ENCODE results near the gene PGAP1.
A peak's percentile ranks its signal among the peaks of the same experiment; 100 is the strongest.

PGAP1 gene

DNA sequence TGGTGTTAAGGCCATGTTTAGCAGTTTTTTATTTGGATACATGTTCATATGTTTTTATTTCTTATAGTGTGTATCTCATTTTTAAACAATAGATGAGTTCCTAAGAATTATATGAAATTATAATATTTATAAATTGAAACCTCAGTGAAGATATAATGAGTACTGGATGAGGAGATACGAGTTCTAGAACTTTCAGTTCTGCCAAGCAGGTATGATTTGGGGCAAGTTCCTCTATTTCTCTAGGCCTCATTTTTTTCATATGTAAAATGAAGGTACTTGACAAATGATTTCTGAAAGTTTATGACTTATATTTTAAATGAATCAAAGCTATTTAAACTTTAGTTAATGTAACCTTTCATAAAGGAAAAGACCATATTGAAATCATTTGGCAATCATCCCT lies 8.2 kb upstream of the PGAP1 start:
- TF ChIP-seq TAF1 (IDR thresholded peaks at IDR 0.05; ENCODE audit: borderline replicate concordance, insufficient read depth, low read length) (no peak), FOXP2 (optimal IDR thresholded peaks at IDR 0.05; ENCODE audit: borderline replicate concordance, extremely low read depth, extremely low read length, insufficient read depth) (no peak), SIN3A (IDR thresholded peaks at IDR 0.05; ENCODE audit: borderline replicate concordance, insufficient read depth, low read length) (no peak), POLR2AphosphoS5 (IDR thresholded peaks at IDR 0.05; ENCODE audit: low read depth, low read length) (no peak)
- TF ChIP-seq, protein P1, sequence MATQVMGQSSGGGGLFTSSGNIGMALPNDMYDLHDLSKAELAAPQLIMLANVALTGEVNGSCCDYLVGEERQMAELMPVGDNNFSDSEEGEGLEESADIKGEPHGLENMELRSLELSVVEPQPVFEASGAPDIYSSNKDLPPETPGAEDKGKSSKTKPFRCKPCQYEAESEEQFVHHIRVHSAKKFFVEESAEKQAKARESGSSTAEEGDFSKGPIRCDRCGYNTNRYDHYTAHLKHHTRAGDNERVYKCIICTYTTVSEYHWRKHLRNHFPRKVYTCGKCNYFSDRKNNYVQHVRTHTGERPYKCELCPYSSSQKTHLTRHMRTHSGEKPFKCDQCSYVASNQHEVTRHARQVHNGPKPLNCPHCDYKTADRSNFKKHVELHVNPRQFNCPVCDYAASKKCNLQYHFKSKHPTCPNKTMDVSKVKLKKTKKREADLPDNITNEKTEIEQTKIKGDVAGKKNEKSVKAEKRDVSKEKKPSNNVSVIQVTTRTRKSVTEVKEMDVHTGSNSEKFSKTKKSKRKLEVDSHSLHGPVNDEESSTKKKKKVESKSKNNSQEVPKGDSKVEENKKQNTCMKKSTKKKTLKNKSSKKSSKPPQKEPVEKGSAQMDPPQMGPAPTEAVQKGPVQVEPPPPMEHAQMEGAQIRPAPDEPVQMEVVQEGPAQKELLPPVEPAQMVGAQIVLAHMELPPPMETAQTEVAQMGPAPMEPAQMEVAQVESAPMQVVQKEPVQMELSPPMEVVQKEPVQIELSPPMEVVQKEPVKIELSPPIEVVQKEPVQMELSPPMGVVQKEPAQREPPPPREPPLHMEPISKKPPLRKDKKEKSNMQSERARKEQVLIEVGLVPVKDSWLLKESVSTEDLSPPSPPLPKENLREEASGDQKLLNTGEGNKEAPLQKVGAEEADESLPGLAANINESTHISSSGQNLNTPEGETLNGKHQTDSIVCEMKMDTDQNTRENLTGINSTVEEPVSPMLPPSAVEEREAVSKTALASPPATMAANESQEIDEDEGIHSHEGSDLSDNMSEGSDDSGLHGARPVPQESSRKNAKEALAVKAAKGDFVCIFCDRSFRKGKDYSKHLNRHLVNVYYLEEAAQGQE (IDR thresholded peaks at IDR 0.05; ENCODE audit: insufficient read depth in 1 of 2, low read depth in 2 of 2, low read length in 2 of 2): no peak

- TF ChIP-seq TAF1 (IDR thresholded peaks at IDR 0.05; ENCODE audit: borderline replicate concordance, insufficient read depth, low read length) (no peak), POLR2AphosphoS5 (IDR thresholded peaks at IDR 0.05; ENCODE audit: low read depth, low read length) (no peak), FOXP2 (optimal IDR thresholded peaks at IDR 0.05; ENCODE audit: borderline replicate concordance, extremely low read depth, extremely low read length, insufficient read depth) (no peak), SIN3A (IDR thresholded peaks at IDR 0.05; ENCODE audit: borderline replicate concordance, insufficient read depth, low read length) (no peak)
- TF ChIP-seq, protein P1 (IDR thresholded peaks at IDR 0.05; ENCODE audit: insufficient read depth in 1 of 2, low read depth in 2 of 2, low read length in 2 of 2): no peak
Observed at GRCh38 chr2:196931555-196931954, 5.0 kb upstream of the PGAP1 start.

DNA sequence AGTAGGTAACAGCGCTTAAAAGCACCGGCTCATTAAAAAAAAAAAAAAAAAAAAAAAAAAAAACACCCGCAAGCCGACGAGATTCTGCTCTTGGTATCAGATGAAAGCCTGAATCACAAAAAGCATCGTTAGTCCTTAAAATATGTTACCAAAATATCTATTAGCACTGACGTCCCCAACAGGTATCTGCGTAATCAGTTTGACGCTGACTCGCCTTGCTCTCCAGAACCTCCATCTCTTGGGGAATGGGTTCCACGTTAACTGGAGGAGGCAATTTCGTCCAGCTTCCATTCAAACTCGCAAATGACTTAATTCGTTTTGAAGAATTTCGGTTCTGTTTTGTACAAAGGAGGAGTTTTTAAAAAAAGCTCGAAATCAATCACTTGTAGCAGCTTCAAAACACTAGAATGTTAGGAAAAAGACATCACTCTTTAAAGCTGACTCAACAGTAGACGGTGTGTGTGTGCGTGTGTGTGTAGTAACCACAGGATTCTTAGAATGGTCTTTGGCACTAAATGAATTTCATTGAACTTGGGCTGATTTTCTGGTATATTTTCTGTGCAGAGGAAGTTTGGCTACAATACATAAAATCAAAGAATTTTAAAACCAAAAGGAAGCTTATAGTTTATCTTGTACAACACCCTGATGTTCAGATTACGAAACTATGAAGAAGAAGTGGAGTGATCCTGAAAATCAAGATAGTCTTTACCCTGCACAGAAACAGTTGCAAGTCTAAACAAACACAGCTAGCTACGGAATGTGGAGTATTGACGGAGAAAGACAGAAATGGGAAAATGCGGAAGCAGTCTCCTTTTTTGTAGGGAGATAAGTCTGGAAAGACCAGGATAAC lies 1.1 kb upstream of the PGAP1 start:
- TF ChIP-seq POLR2AphosphoS5 (IDR thresholded peaks at IDR 0.05; ENCODE audit: low read depth, low read length) (no peak), TAF1 (IDR thresholded peaks at IDR 0.05; ENCODE audit: borderline replicate concordance, insufficient read depth, low read length) (no peak), FOXP2 (optimal IDR thresholded peaks at IDR 0.05; ENCODE audit: borderline replicate concordance, extremely low read depth, extremely low read length, insufficient read depth) (no peak), SIN3A (IDR thresholded peaks at IDR 0.05; ENCODE audit: borderline replicate concordance, insufficient read depth, low read length) (no peak)
- TF ChIP-seq, protein P1 (IDR thresholded peaks at IDR 0.05; ENCODE audit: insufficient read depth in 1 of 2, low read depth in 2 of 2, low read length in 2 of 2): no peak

DNA sequence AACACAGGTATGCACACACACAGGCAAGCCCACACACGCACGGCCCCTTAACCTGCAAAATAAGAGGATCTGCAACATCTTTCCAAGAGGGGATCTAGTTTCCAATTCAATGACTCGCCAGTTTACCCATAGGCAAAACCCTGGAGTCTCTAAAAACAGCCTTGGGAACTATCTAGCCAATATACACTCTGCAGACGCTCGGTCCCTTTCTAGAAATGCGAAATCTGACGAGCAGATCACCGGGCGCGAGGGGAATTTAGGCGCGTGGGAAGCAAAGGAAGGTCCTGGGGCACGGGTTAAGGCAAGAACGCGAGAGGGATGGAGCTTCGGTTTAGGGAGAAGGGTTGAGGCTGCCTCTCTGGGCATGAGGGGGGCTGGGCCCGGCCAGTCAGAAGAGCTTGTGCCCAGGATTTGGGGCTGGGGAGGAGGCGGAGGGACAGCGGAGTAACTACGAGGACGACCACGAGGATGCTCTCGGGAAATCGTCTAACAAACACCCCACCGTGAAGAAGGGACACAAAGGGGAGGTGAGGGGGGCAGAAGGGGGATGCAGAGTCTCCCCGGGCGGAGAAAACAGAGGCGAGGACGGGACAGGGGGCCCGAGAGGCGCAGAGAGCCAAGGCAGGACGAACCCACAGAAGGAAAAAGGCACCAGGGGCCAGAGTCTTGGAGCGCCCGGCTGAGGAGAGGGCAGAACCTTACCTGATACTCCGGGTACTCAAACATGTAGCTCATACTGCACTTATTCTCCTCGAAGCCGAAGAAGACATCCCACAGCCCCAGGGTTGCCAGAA lies 542 bp downstream of the PGAP1 start:
- TF ChIP-seq FOXP2 (optimal IDR thresholded peaks at IDR 0.05; ENCODE audit: borderline replicate concordance, extremely low read depth, extremely low read length, insufficient read depth) (no peak), SIN3A (IDR thresholded peaks at IDR 0.05; ENCODE audit: borderline replicate concordance, insufficient read depth, low read length) (peak; percentile 61; the same call in 1 of the 2 replicates)
- TF ChIP-seq, protein P1 (IDR thresholded peaks at IDR 0.05; ENCODE audit: insufficient read depth in 1 of 2, low read depth in 2 of 2, low read length in 2 of 2): no peak
